CD4-positive, alpha-beta T cell (primary cell): Measurements from ENCODE around the gene KIAA1328. TPM values are rescaled to one million over a fixed set of nuclear protein-coding genes. Genes with fewer than 3 reads are reported as not detected.

Experiments
- ATAC-seq: fragments of 200-7000 bp; cut with Tn5 transposase; one replicate; pipeline ENCODE4 v1.10.0; 2022; ENCODE audit warnings: mild to moderate bottlenecking; ENCODE audit not compliant: poor library complexity
- CTCF ChIA-PET: fragments of 350-600 bp; sonication (Branson Sonifier 250); formaldehyde crosslinking; loops from one replicate; lab custom pipeline; 2021; ENCODE audit warnings: antibody characterized with exemption, inconsistent platforms; lab: Charles Lee
- POLR2A ChIA-PET: fragments of 350-600 bp; sonication (Branson Sonifier 250); formaldehyde crosslinking; loops from one replicate; lab custom pipeline; 2021; ENCODE audit warnings: antibody characterized with exemption, inconsistent platforms; lab: Charles Lee
- DNase-seq, 14 experiments: peaks; one replicate each; pipeline ENCODE4 v3.0.0-alpha.2; 2013 to 2020; ENCODE audit warnings: mixed read lengths in 2 of 14
- H3K27ac ChIP-seq, 2 donors: one replicate each; pipeline versions ENCODE4 v1.5.1 to v1.7.0; 2013; ENCODE audit warnings: low read length in 2 of 2, low read depth in 1 of 2, mild to moderate bottlenecking in 1 of 2
- H3K27me3 ChIP-seq, 2 experiments: 1 replicate in 1 of 2; 2 replicates in 1 of 2; pipeline versions ENCODE4 v1.6.1 to v1.7.0; 2013; ENCODE audit warnings: low read length in 2 of 2, control low read depth in 1 of 2, mild to moderate bottlenecking in 1 of 2, moderate library complexity in 1 of 2; ENCODE audit not compliant: insufficient read depth in 2 of 2, control insufficient read depth in 1 of 2
- H3K36me3 ChIP-seq: one replicate; pipeline ENCODE4 v1.6.1; 2013; ENCODE audit warnings: low read length, control low read depth; ENCODE audit not compliant: insufficient read depth
- H3K4me1 ChIP-seq: one replicate; pipeline ENCODE4 v1.6.1; 2013; ENCODE audit warnings: low read length, control low read depth; ENCODE audit not compliant: insufficient read depth
- H3K4me3 ChIP-seq: one replicate; pipeline ENCODE4 v1.5.1; 2013; ENCODE audit warnings: mild to moderate bottlenecking, low read length, moderate library complexity
- H3K9me3 ChIP-seq, 2 experiments: 1 replicate in 1 of 2; 2 replicates in 1 of 2; pipeline versions ENCODE4 v1.6.1 to v1.7.0; 2013; ENCODE audit warnings: low read length in 2 of 2, mild to moderate bottlenecking in 2 of 2, control low read depth in 1 of 2, moderate library complexity in 1 of 2; ENCODE audit not compliant: control insufficient read depth in 1 of 2, insufficient read depth in 1 of 2
- H3K27ac Mint-ChIP-seq: one replicate; pipeline ENCODE4 v1.8.0; 2020; ENCODE audit warnings: mixed read lengths
- H3K27me3 Mint-ChIP-seq: one replicate; pipeline ENCODE4 v1.8.0; 2021; ENCODE audit warnings: mixed read lengths
- H3K36me3 Mint-ChIP-seq: one replicate; pipeline ENCODE4 v1.8.0; 2021; ENCODE audit warnings: low read depth, mixed read lengths
- H3K4me1 Mint-ChIP-seq: one replicate; pipeline ENCODE4 v1.8.0; 2021; ENCODE audit warnings: low read depth, mixed read lengths
- H3K4me3 Mint-ChIP-seq: one replicate; pipeline ENCODE4 v1.8.0; 2020; ENCODE audit warnings: mild to moderate bottlenecking, mixed read lengths
- H3K9me3 Mint-ChIP-seq: one replicate; pipeline ENCODE4 v1.8.0; 2020; ENCODE audit warnings: mixed read lengths
- CTCF ChIP-seq: fragments of 200-600 bp; IDR thresholded peaks from one replicate; pipeline ENCODE4 v1.8.0; 2022; ENCODE audit warnings: antibody characterized with exemption, mild to moderate bottlenecking
- intact Hi-C, 2 experiments: fragments of 100-400 bp; cut with DNase I in 1 of 2; cut with micrococcal nuclease in 1 of 2; formaldehyde crosslinking; loops; one replicate each; pipeline versions ENCODE4 v1.15.1 to v1.9.0; 2023 to 2025; cut with DNase I, micrococcal nuclease
- total RNA-seq, 174 experiments: library from RNA in 2 of 174; stranded (reverse) in 2 of 174; gene quantifications; one replicate each; pipeline ENCODE4 v1.2.3 and lab custom pipeline; 2021 to 2026

KIAA1328 gene
- total RNA-seq, 2 experiments from 2014 or later: 8.7 to 9.4 TPM

DNA sequence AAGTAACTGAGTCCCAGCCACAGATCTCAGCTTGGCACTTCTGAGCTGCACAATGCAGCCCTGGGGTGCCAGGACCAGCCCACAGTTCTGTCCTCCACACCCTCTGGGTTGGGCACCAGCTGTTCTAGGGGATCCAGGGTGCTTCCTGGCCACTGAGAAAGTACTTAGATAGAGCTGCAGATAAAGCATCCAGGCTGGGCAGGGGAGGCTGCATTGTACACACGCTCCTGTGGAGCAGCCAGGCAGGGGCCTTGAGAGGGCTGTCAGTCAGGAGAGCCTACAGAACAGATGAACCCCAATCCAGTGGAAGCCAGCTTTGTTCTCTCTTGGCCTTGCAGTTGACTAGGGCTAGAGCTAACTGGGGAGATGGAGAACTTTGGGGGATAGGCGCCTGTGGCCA, 104.6 kb downstream of the KIAA1328 start:
- ChIA-PET POLR2A (no interaction called here), CTCF (no interaction called here)
- intact Hi-C loops: no loop called here
- H3K4me1 Mint-ChIP-seq: no peaks in the 10 kb centered on the region
- H3K9me3 Mint-ChIP-seq: peaks cover 14% of the 10 kb centered on the region
- H3K27me3 Mint-ChIP-seq: no peaks in the 10 kb centered on the region
- Histone ChIP-seq H3K27me3 (no peaks in the 10 kb centered on the region), H3K36me3 (no peaks in the 10 kb centered on the region), H3K9me3 (peaks cover 0 to 7% of the 10 kb centered on the region in 2 experiments), H3K4me1 (no peaks in the 10 kb centered on the region), H3K4me3 (no peak overlapping the region), H3K27ac (no peak overlapping the region)
- H3K36me3 Mint-ChIP-seq: peaks cover 62% of the 10 kb centered on the region
- no peak overlapping the region for H3K27ac Mint-ChIP-seq
- no peak for ATAC-seq
- no peak for TF ChIP-seq CTCF
- no peak for DNase-seq
- H3K4me3 Mint-ChIP-seq: no peak overlapping the region

DNA sequence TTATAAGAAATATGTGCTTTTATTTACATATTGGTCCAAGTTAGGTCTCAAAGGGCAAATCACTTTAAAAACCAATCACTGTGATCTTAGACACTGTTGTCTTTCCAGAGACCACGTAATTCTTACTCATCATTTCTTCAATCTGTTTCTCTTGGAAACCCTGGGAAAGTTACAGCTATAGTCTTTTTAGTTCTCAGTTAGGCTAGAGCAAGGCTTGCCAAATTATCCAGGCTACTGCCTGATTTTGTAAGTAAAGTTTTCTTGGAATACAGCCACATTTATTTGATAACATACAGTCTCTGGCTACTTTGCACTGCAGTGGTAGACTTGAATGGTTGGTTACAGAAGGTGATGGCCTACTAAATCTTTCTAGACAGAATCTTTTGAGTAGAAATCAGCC, 106.0 kb downstream of the KIAA1328 start:
- TF ChIP-seq CTCF: no peak
- ATAC-seq (no peak), DNase-seq (no peak)
- Histone ChIP-seq H3K27me3 (no peaks in the 10 kb centered on the region), H3K4me3 (no peak overlapping the region), H3K9me3 (peaks cover 0 to 7% of the 10 kb centered on the region in 2 experiments), H3K27ac (no peak overlapping the region), H3K4me1 (no peaks in the 10 kb centered on the region), H3K36me3 (no peaks in the 10 kb centered on the region)
- H3K4me1 Mint-ChIP-seq: no peaks in the 10 kb centered on the region
- no peaks in the 10 kb centered on the region for H3K27me3 Mint-ChIP-seq
- peaks cover 18% of the 10 kb centered on the region for H3K9me3 Mint-ChIP-seq
- intact Hi-C loops: no loop called here
- no peak overlapping the region for H3K4me3 Mint-ChIP-seq
- H3K27ac Mint-ChIP-seq: no peak overlapping the region
- H3K36me3 Mint-ChIP-seq: peaks cover 71% of the 10 kb centered on the region
- POLR2A ChIA-PET: no interaction called here
- CTCF ChIA-PET: no interaction called here

DNA sequence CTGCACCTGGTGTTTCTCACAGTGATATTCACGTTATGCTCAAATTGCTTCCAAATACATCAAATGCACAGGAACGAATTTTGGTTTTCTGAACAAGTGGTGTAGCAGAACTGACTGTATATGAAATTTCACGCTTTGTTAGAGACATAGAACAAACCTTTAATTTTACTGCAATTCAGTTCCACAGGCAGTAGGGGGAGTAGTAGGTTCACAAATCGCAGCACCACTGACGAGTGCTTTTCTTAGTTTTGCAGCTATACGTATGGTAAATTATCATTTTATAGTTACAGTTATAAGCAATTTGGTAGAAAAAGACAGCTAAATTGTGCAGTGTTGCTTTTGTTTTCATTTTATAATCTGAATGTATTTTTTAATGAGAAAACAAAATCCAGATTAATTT, 113.3 kb downstream of the KIAA1328 start:
- ATAC-seq (no peak), DNase-seq (peak in 3 of 14 experiments; percentile 7 to 26 (median 14))
- Histone ChIP-seq H3K27ac (no peak overlapping the region), H3K4me3 (no peak overlapping the region), H3K27me3 (no peaks in the 10 kb centered on the region), H3K4me1 (no peaks in the 10 kb centered on the region), H3K36me3 (no peaks in the 10 kb centered on the region), H3K9me3 (no peaks in the 10 kb centered on the region)
- CTCF ChIA-PET: interaction anchor here (1.2 kb wide), 1 partner anchor 11 kb away, joined by 3 read pairs; no protein-coding TSS in a partner anchor
- peak; percentile 28 for TF ChIP-seq CTCF
- Mint-ChIP-seq H3K4me1 (no peaks in the 10 kb centered on the region), H3K4me3 (no peak overlapping the region), H3K36me3 (peaks cover 26% of the 10 kb centered on the region), H3K9me3 (peaks cover 7% of the 10 kb centered on the region), H3K27me3 (no peaks in the 10 kb centered on the region), H3K27ac (no peak overlapping the region)
- POLR2A ChIA-PET: no interaction called here
- intact Hi-C loops: no loop called here
